Stimulated activated CD8-positive, alpha-beta memory T cell treated with anti-CD3 and anti-CD28 coated beads, Interleukin-4, amount 100 ng/mL, for 1 hour (primary cell): ENCODE results near the gene AHNAK2.

Experiments
- DNase-seq, 2 donors: peaks; one replicate each; pipeline ENCODE4 v3.0.0-alpha.2; 2020; ENCODE audit warnings: low read depth in 2 of 2, low spot score in 1 of 2

AHNAK2 gene

DNA sequence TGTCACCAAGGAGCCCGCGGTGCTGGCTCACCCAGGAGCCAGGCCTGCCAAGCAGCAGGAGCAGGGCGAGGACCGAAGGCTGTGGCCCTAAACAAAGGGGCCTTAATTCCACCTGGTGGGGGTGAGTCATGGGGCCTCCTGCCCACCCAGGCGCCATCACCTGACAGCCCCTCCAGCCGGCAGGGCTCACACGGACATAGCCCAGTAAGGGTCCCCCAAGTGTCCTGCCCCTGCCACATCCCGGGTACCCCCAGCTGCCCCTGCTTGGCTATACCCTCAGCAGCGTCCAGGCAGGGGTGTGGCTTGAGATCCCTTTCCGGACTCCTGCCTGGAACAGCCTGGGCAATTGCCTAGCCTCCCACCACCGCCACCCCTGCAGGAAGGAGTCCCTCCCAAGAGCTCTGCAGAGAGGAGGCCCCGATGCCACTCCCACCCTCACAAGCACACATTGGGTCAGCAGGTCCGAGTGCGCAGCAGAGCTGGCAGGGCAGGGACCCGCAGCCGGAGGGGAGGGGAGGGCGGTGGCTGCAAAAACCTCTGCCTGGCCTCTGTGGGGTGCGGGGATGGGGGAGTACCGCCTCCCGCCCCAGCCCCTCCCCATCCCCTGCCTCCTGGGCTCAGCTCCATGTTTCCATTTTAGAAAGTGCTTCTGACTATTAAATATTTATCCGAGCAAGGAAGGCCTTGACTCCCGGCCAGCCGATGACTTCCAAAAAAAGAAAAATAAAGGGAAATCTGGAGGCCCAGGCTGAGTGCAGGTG, 4.6 kb downstream of the AHNAK2 start:
- DNase-seq, result no peak

DNA sequence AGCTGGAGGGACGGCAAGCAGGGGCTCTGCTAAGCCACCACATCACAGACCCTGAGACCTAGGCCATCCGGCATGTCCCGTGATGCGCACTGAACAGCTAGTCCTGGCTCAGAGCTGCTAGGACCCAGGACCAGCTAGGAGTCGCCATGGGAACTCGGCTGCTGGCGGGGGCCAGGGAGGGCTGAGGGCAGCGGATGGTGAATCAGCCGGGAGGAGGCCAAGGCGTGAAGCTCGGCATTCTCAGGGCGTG, 5.1 kb downstream of the AHNAK2 start:
- DNase-seq, result no peak

DNA sequence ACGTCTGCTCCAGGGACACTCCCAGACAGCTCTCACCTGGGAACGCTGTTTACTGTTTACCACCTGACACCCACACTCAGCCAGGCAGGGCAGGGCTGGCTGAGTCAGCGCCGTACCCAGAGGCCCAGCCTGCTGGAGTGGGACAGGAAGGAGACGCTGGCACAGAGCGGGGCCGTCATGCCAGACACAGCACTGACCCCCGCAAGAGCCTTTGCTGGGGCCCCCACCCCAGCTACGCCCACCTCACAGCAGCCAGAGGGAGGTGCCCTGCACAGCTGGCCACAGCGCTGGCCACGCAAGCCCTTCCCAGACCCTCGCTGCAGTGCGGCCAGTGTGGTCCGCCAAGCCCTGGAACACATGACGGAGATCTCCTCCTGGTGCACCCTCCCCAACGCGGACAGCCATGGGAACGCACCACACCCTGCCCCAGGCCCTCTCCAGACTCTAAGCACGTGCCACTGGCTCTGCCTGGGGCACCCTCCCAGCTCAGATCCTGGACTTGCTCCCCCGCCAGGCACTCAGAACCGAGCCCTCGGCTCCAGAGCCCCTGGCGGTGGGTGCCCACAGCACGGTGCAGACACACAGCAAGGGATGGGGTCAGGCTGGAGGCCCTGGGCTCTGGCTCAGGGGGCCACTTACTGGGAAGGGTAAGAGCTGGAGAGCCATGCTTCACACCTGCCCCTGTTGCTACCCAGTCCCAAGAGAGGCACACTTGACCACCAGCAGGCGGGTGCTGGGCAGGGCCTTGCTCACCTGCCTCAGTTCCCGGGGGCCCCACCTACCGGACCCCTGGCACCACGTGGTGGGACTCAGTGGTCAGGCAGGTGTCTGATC, 5.7 kb downstream of the AHNAK2 start:
- no peak for DNase-seq

DNA sequence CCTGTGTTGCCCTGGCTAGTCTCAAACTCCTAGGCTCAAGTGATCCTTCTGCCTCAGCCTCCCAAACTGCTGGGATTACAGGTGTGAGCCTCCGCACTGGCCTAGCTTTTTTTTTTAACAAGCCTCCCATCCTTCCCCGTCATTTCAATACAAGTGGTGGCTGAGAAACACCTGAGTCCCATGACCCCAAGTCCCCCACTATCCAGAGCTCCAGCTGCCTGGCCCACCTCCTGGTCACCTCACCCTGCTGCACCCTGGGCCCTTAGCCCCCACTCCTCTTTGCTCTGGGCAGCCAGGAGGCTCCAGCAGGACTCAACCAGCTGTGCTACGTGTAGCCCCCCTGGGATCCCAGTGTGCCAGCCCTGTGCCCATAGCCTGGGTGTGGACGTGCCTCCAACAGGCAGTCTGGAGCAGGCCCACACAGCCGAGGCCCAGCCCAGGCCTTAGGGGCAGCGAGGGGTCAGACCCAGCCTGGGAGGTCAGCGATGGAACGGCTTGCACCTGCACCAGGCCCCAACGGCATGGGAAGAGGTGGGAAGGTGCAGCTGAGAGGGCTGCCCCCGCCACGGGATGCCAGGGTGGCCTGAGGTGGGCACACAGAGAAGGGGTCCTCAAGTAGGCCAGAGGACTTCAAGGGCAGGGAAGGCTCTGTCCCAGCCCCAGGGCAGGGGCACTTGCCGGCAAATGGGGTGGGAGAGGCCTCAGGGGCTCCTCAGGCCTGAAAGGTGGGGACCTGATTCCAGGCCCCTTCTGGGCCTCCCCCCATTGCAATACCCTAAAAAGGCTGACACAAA, 6.5 kb downstream of the AHNAK2 start:
- DNase-seq, result no peak

DNA sequence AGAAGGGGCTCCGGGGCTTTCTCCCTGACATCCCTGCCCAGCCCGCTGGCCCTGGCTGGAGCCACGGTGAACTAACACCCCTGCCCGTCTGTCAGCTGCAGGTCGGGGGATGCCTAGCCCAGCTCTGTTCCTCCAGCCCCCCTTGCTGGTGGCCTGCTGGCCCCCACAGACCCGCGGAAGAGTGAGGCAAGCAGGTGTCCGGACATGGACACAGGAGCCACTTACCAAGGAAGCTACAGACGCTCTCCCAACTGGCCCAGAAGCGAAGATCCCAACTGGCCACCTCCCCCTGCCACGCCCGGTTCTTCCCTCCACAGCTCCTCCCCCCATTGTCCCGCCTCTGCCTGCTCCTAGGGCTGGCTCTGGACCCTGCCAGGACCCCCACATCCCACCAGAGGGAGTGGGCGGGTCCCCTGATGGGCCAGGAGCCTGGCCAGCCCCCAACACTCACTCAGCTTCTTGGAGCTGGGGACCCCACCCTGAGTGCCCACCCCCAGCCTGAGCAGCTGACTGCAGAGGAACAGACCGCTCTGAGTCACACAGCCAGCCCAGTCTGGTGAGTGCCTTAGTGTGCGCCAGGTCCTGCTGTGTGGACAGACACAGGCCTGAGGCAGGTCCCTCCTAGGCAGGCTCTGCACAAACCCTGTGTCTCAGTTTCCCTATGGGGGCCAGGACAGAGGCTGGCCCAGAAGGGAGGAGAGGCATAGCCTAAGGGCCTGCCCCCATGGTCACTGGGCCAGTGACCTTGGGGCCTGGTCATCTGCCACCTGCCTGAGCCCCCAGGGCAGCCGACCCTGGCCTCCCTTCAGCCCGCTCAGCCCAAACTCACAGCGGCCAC, 7.7 kb downstream of the AHNAK2 start:
- no peak for DNase-seq

DNA sequence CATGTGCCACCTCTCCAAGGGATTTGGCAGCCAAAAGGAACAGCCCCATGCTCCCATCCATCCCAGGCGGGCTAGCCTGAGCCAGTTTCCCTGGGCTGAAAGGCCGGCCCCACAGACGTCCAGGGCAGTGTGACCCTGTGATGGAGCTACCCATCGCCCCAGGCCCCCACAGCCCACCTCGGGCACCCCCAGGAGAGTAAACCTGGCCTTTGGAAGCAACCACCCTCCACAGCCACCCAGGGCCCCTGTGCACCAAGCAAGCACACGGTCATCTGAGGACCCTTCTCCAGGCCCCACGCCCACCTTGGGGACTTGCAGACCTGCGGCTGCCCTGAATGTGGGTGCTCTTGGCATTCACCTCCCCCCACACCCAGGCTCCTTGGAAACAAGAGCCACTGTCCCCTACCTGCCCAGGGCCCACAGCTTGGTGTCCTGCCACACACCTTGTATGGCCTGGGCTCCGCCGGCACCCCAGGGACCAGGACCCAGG, 8.4 kb downstream of the AHNAK2 start:
- DNase-seq, result no peak

DNA sequence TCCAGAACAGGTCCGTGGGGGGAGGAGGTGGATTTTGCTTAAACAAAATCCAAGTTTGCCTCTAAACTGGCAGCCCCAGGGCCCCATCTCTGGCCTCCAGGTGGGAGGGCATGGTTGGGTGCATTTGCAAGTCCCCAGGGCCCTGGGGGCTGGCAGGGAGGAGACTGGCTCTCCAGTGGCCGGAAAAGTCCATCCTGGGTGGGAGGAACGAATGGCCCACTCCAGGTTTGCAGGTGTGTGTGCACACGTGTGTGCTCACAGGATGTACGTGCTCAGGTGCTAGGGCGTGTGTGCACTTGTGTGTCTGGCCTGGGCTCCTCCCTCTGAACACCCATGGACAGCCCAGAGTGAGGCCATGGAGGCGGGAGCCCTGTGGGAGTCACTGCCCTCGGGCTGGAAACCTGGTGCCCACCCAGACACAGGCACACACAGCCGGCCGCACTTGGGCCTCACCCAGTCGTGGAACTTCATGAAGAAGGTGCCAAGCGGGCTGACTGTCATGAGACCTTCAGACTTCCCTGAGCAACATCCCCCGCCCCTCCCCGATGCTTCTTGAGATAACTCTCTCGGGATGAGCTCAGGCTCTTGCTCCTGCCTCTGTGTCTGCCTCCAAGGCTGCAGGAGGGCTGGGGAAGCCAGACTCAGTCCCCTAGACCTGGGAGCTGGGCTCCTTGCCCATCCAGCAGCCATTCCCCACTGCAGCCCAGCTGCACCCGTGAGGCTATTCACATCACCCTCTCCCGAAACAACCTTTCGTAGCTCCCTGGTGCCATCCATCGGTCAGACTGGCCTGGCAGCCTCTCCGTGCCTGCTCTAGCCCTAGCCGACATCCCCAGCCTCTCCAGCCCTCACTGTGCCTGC, 9.4 kb downstream of the AHNAK2 start:
- DNase-seq, result no peak

DNA sequence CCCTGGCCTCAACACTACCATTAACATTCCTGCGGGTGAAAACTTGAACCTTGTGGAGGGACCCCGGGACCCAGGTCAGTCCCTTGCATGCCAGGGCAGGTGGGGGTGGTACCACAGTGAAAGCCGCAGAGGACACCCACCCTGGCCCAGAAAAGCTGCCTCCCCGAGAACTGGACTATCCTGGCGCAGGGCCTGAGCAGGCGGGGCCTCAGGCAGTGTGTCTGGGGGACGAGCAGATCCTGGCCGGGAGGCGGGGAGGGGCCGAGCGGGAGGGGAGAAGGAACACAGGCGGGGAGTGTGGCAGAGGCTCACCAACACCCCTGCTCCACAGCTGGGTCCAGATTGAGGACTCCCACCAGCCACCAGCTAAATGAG, 10.0 kb downstream of the AHNAK2 start:
- no peak for DNase-seq

DNA sequence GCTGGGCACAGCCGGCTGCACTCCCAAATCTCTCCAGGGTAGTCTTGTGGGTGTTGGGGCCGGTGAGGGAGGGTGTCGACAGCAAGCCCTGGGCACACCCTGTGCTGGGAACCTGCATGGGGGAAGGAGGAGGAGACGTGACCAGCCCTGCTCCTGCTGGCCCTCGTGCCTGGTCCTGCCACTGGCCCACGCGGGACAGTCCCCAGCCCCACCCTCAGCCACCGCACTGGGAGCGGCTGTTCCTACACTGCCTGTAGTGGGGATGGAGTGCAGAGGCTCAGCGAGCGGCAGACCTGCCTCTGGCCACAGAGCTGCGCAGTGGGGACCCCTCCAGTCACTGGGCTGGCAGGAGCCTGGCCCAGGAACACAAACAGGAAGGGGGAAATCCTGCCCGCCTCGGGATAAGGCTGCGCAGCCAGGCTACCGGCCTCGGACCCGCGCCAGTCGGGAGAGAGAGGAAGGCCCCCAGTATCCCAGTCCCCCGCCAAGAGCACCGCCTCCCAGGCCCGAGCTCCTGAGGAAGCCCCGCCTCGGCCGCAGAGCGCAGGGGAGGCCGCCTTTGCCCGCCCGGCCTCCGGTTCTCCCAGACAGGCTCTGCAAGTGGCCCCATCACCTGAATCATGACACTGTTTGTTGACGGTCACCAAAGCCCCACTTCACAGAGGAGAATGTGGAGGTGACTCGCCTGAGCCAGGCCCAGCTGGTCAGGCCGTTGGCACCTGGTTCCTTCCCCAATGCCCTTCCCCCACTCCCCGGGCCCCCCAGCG, 10.6 kb downstream of the AHNAK2 start:
- DNase-seq, result no peak

DNA sequence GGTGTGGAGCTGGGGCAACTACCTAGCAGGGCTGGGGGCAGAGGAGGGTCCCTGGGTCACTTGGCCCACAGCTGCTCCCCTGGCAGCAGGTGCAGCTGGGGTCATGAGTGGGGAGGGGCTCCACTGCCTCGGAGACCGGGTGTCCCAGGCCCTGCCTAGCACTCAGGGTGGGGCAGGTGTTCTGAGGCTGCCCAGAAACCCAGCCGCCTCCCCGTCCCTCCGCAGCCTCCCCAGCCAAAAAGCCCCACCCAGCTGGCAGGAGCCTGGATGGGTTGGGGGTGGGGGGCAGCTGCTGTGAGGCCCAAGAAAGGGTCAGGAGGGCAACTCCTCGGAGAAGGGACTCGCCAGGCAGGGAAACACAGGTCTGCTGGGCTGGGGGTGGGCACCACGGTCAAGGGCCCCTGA, 11.2 kb downstream of the AHNAK2 start:
- no peak for DNase-seq

DNA sequence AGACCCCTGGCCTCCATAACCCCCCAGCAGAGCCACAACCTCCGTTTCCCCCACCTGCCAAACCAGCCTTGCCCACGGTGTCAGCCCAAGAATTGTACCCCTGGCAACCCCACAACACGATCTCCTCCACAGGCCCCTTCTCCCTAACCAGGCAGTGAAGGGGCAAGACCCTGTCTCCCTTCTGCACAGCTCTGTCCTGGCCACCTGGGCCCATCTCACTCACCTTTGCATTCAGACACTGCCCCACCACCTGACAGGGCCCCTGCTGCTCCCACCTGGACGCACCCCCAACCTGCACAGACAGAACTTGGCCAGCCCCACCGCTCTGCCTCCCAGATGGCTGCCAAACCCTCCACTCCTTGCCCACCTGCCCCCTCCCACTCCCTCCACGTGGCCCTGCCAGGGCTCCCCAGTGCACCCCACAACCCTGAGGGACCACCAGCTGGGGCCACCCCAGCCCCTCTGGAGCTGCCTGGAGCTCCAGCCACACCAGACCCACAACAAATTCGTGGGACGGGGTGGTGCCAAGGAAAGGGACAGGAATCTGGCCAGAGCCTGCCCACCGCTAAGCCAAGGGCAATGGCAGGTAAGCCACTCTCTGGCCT, 11.8 kb downstream of the AHNAK2 start:
- no peak for DNase-seq

DNA sequence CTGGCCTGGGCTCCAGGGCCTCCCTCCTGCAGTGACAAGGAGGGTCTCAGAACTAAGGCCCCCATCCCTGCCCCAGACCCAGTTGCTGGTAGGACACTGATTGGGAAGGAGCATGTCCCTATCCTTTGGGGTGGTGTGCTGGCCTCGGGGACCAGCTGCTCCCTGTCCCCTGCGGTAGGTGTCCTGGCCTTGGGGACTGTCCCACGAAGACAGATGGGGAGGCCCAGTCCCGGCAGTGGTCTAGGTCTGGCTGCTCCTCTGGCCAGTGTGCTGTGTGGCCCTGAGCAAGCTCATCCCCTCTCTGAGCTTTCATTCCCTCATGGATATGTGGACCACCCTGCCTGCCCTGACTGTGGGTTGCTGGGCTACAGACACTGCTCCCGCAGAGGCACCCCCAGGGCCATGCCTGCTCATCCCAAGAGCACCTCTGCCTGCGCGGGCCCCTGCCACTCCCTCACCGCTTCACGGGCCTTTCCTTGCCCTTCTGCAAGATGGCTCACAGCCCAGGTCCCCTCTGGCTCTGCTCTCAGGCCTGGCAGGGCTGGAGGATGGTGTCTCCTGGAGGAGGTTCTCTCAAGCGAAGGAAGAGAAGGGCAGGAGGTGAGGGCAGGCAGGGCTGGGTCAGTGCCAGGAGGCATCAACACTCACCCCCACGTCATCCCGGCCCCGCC, 12.5 kb downstream of the AHNAK2 start:
- DNase-seq, result no peak

DNA sequence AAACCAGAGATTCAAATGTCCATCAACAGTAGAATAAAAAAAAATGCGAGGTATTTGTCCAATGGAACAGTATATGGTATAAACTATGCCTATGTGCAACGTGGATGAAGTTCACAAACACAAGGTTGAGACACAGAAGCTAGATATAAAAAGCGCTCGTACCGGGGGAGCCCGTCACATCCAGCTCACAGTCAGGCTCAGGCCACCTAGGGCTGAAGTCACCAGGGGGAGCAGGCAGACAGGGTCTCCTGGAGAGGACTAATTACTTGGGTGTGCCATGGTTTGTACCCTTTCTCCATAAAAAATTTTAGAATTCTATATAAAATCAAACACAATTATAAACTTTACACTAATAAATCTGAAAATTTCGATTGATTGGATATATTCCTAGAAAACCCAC, 13.6 kb downstream of the AHNAK2 start:
- DNase-seq, result no peak

DNA sequence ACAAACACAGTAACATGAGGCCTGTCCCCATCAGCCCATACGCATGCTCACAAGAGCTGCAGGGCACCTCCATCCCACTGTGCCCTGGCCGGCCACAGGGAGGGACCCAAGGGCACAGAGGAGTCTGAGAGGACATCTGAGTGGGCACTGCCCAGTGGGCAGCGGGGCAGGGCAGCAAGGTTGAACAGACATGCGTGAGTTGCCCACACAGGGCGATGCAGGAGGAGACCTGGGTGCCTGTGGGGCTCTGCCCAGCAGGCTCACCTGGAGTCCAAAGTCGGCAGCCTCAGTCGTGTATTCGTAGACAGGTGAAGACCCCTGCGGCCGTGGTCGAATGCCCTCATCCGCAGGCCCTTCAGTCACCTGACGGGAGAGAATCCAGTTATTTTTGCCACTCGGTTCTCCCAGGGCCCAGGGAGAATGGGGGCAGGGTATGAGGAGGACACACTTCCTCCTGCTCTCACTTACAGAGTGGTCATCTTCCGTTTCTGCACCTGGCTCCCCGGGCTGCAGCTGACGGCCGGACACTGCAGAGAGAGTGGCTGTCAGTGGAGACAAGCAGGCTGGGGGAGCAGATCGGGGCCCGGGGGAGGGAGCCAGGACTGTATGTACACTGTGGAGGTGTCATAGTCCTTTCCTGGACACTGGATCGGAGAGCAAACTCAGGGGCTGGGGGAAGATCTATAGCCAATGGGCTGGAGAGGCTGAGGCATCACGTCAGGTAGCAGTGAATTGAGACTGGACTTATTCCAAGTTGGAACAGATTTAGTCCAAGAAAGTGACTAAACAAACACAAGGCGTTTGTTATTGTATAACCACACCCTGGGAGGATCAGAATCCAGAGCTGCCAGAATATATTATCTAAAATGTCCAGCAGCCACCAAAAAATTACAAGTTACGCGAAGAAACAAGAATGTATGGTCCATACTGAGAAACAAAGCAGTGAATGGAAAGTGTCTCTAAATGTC, 20.7 kb downstream of the AHNAK2 start:
- DNase-seq, result no peak

DNA sequence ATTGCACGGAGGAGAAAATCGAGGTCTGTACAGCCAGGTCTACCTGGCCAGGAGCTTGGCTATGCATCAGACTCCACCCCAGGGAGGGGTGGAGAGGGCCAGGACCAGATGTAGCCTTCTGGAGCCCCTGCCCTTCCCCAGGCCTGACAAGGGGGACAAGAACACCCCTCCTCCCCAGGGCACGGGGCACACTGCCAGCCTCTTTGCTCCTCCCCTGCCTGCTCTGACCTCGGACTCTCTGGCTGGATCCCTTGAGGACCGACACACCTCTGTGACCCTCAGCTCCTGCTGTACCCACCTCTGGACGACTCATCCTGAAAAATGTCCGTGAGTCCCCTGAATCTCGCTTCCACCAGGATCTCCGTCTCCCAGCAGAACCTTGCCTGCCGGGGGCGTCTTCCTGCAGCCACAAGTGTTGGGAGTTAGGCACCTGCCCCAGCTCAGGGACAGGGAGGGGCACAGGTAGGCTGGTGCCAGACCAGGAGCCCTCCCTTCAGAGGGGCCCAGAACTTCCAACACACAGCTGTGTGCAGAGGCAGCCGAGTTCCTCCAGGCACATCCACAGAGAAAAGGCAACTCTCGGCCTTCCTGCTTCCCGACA, 21.8 kb downstream of the AHNAK2 start:
- DNase-seq, result no peak

DNA sequence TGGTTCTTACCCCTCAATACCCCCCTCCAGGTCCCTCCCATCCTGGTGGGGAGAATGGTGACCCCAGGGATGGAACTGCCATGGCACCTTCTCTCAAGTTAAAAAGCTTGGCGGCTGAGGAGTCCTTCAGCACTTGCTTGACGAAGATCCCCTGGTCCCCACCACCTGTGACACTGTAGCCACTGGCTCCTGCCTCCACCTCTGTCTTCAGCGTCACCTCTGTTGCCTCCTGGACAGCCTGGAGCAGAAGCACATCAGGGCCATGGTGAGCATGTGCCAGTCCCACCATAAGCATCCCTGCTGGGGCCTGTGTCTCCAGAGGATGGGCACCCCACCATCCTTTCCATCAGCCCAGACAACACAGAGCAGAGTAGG, 22.8 kb downstream of the AHNAK2 start:
- DNase-seq, result no peak
